ENCODE measurements around the gene PPP2R2B.

Gene PPP2R2B

DNA sequence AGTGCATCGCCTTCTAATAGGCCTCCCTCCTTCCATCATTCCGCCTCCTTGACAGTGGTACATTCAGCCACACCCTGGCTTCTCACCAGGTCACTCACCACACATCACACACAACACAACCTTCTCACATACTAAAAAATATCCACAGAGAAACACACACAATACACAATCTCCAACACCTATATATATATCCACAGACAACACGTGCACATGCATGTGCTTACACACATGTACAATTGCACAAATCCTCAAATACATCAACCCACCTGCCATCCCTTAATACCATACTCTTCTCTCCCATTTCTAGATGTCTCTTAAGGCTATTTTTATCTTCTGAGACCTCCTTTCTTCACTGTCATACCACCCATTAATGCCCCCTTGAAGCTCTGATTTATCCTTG is 57.6 kb downstream of the PPP2R2B start:
- Histone ChIP-seq H3K27me3 (ENCODE audit: insufficient read depth, poor library complexity, severe bottlenecking) (no peaks in the 10 kb centered on the region), H3K27ac (replicated peaks) (no peak overlapping the region), H3K4me3 (replicated peaks; ENCODE audit: insufficient read depth, low read length) (no peak overlapping the region)
- no peak for DNase-seq (ENCODE audit: low read depth in 1 of 2, low spot score in 1 of 2)
- TF ChIP-seq, protein P1, sequence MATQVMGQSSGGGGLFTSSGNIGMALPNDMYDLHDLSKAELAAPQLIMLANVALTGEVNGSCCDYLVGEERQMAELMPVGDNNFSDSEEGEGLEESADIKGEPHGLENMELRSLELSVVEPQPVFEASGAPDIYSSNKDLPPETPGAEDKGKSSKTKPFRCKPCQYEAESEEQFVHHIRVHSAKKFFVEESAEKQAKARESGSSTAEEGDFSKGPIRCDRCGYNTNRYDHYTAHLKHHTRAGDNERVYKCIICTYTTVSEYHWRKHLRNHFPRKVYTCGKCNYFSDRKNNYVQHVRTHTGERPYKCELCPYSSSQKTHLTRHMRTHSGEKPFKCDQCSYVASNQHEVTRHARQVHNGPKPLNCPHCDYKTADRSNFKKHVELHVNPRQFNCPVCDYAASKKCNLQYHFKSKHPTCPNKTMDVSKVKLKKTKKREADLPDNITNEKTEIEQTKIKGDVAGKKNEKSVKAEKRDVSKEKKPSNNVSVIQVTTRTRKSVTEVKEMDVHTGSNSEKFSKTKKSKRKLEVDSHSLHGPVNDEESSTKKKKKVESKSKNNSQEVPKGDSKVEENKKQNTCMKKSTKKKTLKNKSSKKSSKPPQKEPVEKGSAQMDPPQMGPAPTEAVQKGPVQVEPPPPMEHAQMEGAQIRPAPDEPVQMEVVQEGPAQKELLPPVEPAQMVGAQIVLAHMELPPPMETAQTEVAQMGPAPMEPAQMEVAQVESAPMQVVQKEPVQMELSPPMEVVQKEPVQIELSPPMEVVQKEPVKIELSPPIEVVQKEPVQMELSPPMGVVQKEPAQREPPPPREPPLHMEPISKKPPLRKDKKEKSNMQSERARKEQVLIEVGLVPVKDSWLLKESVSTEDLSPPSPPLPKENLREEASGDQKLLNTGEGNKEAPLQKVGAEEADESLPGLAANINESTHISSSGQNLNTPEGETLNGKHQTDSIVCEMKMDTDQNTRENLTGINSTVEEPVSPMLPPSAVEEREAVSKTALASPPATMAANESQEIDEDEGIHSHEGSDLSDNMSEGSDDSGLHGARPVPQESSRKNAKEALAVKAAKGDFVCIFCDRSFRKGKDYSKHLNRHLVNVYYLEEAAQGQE (IDR thresholded peaks at IDR 0.05; ENCODE audit: insufficient replicate concordance, low read depth): no peak
- TF ChIP-seq POLR2AphosphoS5 (IDR thresholded peaks at IDR 0.05; ENCODE audit: low read depth) (no peak), CTCF (IDR thresholded peaks at IDR 0.05; ENCODE audit: insufficient read depth, low read length) (no peak), GABPA (IDR thresholded peaks at IDR 0.05; ENCODE audit: low read depth) (no peak), SPI1 (IDR thresholded peaks at IDR 0.05; ENCODE audit: borderline replicate concordance, low read depth) (no peak)

- no peak overlapping the region for H3K4me3 ChIP-seq (replicated peaks; ENCODE audit: insufficient read depth, low read length)
- no peak overlapping the region for H3K27ac ChIP-seq (replicated peaks)
- no peak for TF ChIP-seq POLR2AphosphoS5 (IDR thresholded peaks at IDR 0.05; ENCODE audit: low read depth)
- no peak for TF ChIP-seq CTCF (IDR thresholded peaks at IDR 0.05; ENCODE audit: insufficient read depth, low read length)
- no peaks in the 10 kb centered on the region for H3K27me3 ChIP-seq (ENCODE audit: insufficient read depth, poor library complexity, severe bottlenecking)
- DNase-seq (ENCODE audit: low read depth in 1 of 2, low spot score in 1 of 2): no peak
Measured at GRCh38 chr5:146818822-146819221, 59.7 kb downstream of the PPP2R2B start.

GRCh38 chr5:146817973-146818372 is 60.6 kb downstream of the PPP2R2B start:
- no peak for DNase-seq (ENCODE audit: low read depth in 1 of 2, low spot score in 1 of 2)
- Histone ChIP-seq H3K27ac (replicated peaks) (no peak overlapping the region), H3K27me3 (ENCODE audit: insufficient read depth, poor library complexity, severe bottlenecking) (no peaks in the 10 kb centered on the region), H3K4me3 (replicated peaks; ENCODE audit: insufficient read depth, low read length) (no peak overlapping the region)
- TF ChIP-seq CTCF (IDR thresholded peaks at IDR 0.05; ENCODE audit: insufficient read depth, low read length) (no peak), GABPA (IDR thresholded peaks at IDR 0.05; ENCODE audit: low read depth) (no peak), POLR2AphosphoS5 (IDR thresholded peaks at IDR 0.05; ENCODE audit: low read depth) (no peak), SPI1 (IDR thresholded peaks at IDR 0.05; ENCODE audit: borderline replicate concordance, low read depth) (no peak)
- TF ChIP-seq, protein P1 (IDR thresholded peaks at IDR 0.05; ENCODE audit: insufficient replicate concordance, low read depth): no peak

- no peaks in the 10 kb centered on the region for H3K27me3 ChIP-seq (ENCODE audit: insufficient read depth, poor library complexity, severe bottlenecking)
Measured at GRCh38 chr5:146816775-146817387, 61.7 kb downstream of the PPP2R2B start.

More at GRCh38 chr5:146816775-146817387, 61.7 kb downstream of the PPP2R2B start:
- Histone ChIP-seq H3K4me3 (replicated peaks; ENCODE audit: insufficient read depth, low read length) (no peak overlapping the region), H3K27ac (replicated peaks) (no peak overlapping the region)
- DNase-seq (ENCODE audit: low read depth in 1 of 2, low spot score in 1 of 2): no peak
- peak; percentile 13; the same call in 1 of the 2 replicates for TF ChIP-seq SPI1 (IDR thresholded peaks at IDR 0.05; ENCODE audit: borderline replicate concordance, low read depth)
- TF ChIP-seq POLR2AphosphoS5 (IDR thresholded peaks at IDR 0.05; ENCODE audit: low read depth): no peak
